HG03095 (cell line): Measurements from ENCODE around the gene FAM222B.
A peak's percentile ranks its signal among the peaks of the same experiment; 100 is the strongest.
"Not testable (repeated sequence)": the region's sequence is repeated elsewhere in the genome, so short reads cannot be mapped to it uniquely, and the experiment has no call there.

ENCODE experiments used
- ATAC-seq: cut with Tn5 transposase; IDR thresholded peaks from one replicate; pipeline ENCODE4 v1.9.1; 2021; ENCODE audit warnings: moderate library complexity; ENCODE audit not compliant: unreplicated experiment

The FAM222B gene

DNA sequence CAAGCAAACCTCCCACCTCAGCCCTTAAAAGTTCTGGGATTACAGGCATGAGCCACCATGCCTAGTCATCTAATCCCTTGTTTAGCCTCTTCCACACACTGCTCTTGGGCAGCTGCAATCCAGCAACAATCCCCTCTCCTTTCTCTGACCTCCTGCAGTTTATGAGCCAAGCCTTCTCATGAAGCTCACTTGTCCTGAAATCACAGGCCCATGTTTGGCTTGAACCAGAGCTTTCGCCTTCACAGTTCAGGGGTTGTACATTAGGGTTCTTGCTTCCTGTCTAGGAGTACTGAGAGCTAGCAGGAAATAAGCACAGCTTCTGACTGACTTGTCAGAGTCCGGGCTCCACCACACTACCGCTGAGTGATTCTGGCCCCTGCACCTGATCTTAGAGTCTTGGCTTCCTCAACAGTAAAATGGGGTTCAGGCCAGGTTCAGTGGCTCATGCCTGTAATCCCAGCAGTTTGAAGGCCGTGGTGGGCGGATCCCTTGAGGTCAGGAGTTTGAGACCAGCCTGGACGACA lies 28.5 kb upstream of the FAM222B start:
- ATAC-seq: peak; percentile 89

DNA sequence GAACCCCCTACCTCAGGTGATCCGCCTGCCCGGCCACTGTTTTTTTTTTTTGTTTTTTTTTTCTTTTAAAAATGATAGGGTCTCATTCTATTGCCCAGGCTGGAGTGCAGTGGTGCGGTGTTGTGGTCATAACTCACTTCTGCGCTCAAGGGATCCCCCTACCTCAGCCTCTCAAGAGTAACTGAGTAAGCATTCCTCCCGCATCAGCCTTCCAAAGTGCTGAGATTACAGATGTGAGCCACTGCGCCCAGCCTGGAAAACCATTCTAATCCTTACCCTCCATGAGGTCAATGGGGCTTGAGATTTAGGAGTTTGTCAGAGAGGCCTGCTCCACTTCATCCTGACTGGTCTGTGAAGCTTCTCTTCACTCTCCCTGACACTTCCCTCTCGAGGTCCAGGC lies 24.7 kb upstream of the FAM222B start:
- ATAC-seq: no peak

DNA sequence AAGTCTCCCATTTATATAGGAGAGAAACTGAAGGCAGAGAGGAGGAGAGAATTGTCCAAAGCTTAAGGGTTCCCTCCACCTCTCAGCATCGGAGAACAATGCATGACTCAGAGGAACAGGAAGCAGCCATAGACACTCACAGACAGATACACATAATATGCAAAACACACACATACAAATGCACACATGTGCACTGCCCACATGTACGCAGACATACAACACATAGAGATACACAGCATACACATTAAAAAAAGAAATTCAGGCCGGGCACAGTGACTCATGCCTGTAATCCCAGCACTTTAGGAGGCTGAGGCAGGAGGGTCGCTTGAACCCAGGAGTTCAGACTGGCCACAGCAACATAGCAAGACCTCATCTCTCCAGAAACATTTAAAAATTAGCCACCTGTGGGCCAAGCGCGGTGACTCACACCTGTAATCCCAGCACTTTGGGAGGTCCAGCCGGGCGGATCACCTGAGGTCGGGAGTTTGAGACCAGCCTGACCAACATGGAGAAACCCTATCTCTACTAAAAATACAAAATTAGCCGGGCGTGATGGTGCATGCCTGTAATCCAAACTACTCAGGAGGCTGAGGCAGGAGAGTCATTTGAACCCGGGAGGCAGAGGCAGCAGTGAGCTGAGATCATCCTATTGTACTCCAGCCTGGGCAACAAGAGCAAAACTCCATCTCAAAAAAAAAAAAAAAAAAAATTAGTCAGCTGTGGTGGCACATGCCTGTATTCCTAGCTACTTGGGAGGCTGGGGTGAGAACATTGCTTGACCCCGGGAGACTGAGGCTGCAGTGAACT lies 23.6 kb upstream of the FAM222B start:
- ATAC-seq: no peak

DNA sequence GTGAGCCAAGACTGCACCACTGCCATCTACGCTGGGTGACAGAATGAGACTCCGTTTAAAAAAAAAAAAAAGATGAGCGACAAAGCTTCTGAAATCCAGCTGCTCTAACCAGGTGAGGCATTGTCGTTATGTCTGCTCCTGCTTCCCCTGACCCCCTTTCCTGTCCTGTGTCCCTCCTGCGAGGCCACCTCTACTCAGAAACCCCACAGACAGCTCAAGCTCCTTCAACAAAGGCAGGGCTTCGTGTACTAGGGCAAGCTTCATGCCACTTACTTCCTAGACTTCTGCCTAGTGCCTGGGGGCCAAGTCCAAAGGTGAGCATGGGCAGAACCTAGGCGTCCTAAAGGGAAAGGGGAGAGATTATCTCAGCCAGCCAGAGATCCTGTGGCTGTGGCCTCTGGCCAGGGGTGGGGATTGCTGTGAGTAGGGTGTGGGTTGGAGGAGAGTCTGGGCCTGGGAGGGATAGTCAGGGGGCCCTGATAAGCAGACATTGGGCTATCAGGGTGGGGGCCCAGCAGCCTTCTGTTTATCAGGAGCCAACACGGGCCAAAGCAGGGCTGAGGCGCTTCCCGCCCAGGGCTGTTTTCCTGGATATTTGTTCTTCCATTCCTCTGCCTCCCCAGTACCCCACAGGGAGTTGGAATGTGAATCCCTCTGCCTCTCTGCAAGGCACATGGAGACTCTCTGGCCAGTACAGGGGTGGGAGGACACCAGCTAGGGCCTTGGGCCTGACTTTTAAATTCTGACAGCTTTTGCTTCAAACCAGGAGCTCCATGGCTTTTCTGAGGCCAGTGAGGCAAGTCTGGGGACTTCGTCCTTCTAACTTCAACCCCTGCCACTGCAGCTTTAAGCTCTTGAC lies 22.6 kb upstream of the FAM222B start:
- ATAC-seq: no peak

DNA sequence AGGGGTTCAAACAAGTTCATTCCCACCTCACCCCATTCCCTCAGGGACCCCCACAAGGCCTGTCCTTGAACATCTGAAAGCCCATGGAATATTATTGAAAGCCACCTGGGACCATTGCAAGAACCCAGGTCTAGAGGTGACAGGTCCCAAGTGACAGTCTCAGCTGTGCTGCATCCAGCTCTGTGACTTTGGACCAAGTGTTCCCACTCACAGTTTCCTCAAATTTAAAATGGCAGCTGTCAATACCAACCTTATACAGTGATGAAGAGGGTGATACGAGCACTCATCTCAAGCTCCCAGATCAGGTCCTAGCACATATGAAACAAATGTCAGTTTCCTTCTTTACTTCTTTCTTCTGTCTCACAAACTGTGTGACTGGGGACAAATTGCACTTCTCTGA lies 21.4 kb upstream of the FAM222B start:
- ATAC-seq: no peak

DNA sequence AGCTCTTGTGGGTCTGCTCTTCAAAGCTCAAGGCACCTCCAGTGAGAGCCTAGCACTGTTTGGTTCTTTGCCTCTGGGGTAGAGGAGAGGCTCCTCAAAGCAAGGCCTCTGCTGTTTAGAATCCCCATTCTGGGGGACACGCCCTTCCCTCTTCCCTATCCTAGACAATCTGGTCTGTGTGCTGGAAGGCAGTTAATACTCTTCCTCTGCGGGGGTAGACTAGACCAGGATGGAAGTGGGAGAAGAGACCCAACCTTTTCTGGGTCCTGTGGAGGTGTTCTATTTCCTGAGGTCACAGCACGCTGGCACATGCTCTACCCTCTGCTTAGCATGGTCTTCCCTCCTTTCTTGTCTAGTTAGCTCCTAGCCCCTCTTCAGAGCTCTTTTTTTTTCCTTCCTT lies 20.0 kb upstream of the FAM222B start:
- no peak for ATAC-seq

DNA sequence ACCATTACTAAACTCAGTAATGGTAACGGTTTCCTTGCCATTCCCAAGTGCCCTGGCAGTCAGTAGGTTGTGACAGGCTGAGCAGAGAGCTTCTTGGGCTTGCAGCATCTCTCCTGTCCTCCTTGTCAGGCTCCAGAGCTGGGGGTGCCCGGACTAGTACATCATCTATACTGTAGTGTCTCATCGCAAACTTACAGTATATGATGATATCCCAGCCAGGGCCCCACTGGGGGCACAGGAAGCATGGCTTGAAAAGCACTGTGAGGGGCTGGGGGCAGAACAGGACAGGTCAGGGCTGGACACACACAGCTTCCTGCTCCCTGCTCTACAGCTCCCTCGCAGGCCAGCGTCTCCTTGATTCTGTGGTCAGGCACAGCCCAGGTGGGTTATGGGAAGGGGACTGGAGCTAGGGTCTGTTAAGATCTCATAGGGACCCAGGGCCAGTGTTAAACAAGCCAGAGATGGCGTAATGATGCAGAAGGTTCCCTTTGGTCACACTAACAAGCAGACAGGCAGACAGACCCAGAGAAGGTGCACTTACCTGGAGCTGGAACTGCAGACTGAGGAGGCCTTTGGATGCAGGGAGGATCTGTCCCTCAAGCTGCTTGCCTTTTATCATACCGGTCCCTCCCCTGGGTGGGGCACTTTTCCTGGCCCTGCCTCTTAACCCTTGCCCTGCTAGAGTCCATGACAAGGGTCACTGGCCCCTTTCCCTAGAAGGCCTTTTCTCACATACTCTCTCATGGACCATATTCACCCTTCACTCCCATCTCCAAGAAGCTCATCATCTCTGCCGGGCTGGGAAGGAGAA lies 19.0 kb upstream of the FAM222B start:
- ATAC-seq: no peak

DNA sequence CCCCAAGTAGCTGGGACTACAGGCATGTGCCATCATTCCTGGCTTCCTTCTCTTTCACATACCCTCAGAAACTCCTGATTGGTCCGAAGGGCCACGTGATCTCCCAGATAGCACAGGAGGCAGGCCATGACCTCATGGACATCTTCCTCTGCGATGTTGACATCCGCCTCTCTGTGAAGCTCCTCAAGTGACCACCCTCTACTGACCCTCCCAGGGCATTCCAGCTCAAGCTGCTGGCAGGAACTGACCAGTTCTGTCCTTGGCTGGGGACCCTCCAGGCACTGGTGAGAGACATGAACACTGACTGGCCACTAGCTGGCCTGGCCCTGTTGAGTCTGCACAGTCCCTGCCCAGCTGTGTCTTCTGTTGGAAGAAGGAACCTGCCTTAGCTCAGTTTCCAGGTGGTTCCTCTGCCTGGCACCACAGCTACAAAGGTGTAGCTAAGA lies 17.8 kb upstream of the FAM222B start:
- no peak for ATAC-seq

DNA sequence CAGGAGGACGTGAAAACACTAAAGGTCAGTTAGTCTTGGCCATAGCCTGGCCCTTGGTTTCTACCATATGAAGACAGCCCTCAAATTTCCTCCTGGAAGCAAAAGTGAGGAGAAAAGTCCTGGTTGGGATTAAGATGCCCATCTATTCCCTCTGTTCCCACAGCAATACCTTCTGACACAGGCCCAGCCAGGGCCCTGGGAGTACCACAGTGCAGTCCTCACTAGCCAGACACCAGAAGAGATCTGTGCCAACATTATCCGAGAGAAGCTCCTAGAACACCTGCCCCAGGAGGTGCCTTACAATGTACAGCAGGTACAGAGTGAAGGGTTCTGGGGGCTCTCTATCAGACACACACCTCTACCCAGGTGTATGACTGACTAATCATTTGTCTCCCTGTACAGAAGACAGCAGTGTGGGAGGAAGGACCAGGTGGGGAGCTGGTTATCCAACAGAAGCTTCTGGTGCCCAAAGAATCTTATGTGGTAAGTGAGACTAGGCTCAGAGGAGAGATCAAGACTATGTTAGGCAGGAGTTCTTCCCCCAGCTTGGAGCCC lies 16.3 kb upstream of the FAM222B start:
- no peak for ATAC-seq

DNA sequence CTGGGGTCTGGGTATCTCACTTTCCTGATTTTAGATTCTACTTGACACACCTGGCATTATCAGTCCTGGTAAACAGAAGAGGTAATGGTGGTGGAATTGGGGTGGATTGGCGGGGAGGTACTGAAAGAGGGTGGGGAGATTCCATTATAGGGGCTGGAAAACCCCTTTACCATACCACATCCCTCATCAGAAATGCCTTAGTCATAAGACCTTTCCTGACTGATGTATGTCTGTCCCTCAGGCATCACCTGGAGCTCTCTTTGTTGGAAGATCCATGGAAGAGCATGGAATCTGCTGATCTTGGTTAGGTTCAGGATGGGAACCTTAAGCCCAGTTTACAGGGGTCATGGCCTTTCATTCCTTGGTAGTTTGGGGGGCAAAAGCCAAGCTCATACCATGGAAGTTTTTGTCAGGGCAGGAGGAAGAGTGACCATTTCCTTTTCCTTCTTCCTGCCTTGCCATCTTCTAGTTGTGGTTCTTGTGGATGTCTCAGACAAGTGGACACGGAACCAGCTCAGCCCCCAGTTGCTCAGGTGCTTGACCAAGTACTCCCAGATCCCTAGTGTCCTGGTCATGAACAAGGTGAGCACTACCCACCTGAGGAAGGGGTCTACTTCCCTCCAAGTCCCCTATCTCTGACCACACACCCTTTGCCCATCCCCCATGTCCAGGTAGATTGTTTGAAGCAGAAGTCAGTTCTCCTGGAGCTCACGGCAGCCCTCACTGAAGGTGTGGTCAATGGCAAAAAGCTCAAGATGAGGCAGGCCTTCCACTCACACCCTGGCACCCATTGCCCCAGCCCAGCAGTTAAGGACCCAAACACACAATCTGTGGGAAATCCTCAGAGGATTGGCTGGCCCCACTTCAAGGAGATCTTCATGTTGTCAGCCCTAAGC lies 15.6 kb upstream of the FAM222B start:
- ATAC-seq: no peak

DNA sequence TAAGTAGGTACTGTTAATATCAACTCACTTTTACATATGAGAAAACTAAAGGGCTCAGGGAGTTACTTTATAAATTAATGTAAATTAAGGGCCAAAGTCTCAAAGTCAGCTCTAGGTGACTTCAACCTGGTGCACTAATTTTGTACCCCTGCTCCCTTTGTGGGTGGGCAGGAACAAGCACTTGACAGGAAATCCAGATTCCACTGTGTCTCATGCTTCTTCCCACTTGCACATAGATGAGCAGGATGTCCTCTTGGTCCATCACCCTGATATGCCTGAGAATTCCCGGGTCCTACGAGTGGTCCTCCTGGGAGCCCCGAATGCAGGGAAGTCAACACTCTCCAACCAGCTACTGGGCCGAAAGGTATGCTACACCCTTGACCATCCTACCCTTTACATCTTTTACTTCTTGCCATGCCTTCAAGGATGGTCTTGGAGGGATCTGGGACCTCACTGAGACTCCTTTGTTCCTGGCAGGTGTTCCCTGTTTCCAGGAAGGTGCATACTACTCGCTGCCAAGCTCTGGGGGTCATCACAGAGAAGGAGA lies 13.5 kb upstream of the FAM222B start:
- no peak for ATAC-seq

DNA sequence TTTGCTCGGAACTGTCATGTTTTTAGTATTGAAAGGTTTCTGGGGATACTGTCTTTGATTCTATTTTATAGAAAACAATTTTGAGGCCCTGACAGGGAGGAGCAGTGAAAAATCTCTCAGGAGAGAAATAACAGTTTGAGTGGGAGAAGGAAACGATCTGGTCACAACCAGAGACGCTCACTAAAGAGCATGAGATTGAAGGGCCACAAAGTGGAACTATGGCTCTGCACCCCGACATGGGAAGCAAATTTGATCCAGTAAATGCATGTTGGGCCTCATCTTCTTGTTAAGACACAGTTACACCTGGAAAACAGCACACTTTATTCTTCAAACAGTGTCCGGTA lies 12.7 kb upstream of the FAM222B start:
- no peak for ATAC-seq

DNA sequence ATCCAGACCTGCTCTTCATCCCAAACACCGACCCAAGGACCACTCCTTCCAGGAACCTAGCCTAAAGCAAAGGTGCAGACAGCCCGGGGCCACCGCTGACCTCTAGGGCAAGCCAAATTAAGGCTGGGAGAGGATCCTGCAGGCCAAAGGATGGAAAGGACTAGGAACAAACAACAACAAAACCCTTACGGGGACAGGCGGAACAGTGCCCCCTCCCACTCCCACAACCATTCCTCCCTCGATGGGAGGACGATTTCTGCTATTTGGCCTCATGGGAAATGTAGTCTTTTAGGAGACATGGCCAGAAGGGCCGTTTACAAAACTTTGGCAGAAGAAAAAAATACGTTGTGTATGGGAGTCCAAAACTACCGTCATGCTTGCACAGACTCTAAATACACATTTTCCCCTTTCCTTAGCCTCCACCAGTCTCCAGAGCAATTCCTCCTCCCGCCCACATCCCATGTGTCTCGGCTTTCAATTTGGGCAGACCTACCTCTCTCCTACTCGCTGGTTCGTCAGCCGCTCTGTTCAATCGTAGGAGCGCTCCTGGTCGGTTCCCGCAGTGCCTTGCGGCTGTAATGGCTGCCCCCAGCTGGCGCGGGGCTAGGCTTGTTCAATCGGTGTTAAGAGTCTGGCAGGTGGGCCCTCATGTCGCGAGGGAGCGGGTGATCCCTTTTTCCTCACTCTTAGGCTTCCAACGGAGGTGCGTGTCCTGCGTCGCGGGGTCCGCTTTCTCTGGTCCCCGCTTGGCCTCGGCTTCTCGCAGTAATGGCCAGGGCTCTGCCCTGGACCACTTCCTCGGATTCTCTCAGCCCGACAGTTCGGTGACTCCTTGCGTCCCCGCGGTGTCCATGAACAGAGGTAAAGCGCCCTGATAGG lies 12.1 kb upstream of the FAM222B start, which contains the start of gene ERAL1:
Gene ERAL1, plus strand, starts transcription at position 560 of the 879 bp plus-strand sequence. Its CDS starts 19 bp downstream, at position 579.
- peak; percentile 94 for ATAC-seq

DNA sequence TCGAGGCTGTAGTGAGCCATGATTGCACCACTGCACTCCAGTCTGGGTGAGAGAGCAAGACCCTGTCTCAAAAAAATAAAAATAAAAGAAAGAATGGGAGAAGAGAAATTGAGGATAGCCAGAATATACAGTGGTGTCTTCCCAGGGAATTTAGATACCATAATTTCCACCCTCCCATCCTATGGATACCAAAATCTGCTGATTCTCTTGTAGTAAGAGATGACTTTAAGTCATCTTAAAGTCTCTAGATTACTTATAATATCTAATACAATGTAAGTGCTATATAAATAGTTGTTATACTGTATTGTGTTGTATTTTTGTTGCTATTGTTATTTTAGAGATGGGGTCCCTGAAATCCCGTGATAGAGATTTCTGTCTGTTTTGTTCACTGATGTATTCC lies 10.7 kb upstream of the FAM222B start:
- no peak for ATAC-seq

DNA sequence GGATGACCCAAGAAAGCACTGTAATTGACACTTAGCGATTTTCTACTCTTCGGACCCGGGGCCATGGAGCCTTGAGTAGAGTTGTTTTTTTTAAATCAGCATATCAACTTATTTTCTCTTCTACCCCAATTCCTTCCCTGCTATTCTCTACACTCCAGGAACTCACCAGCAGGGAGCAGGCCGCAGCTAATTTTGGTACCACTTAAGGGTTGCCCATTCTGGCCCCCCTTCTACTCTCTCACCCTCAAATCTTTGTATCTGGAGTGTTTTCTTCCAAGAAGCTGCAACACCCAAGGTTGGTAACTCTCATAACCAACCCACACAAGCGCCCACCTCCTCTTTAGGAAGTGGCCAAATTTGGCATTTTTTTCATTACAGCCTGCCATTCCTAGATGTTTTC lies 6.7 kb upstream of the FAM222B start:
- ATAC-seq: no peak

DNA sequence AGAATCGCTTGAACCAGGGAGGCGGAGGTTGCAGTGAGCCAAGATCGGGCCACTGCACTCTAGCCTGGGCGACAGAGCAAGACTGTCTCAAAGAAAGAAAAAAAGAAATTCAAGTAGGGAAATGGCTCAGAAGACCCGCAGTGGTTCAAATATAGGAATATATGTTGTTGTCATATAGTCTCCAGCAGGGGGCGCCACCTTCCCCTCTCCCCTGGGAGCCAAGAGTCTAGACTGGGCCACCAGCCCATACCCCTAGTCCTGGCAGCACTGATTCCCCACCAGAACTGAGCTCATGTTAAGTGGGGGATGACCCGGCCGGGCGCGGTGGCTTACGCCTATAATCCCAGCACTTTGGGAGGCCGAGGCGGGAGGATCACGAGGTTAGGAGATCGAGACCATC lies 6.1 kb upstream of the FAM222B start:
- ATAC-seq: not testable (repeated sequence)

DNA sequence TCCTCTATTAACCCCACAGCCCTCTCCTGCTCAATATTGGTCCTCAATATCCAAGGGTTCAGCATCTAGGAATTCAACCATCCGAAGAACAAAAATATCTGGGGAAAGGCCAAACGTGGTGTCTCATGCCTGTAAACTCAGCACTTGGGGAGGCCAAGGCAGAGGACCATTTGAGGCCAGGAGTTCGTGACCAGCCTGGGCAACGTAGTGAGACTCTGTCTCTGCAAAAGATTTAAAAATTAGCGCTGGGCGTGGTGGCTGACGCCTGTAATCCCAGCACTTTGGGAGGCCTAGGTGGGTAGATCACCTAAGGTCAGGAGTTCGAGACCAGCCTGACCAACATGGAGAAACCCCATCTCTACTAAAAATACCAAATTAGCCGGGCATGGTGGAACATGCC lies 4.1 kb upstream of the FAM222B start:
- ATAC-seq: not testable (repeated sequence)

DNA sequence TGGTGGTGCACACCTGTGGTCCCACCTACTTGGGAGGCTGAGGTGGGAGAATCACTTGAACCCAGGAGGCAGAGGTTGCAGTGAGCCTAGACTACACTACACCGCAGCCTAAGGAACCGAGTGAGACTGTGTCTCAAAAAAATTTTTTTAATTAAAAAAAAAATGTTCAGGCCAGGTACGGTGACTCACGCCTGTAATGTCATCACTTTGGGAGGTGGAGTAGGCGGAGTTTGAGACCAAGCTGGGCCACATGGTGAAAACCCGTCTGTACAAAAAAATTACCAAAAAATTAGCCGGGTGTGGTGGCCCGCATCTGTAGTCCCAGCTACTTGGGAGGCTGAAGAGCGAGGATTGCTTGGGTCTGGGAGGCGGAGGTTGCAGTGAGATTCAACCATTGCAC lies 3.6 kb upstream of the FAM222B start:
- ATAC-seq: no peak

DNA sequence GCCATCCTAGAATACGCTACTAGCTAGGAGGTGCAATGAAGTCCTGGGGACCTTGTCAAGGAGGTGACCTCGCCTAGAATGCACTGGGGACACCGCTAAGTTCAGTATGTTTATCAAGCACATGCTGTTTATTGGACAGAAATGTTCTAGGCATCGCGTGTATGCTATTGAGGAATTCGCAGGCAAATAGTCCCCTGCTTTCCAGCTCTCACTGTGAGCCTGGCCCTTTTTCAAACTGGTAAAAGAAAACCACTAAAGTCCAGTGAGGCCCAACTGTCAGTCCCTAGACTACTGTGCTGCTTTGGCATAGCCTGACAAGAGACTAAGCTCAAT lies 1.2 kb upstream of the FAM222B start:
- ATAC-seq: no peak
